Tibial artery (tissue), 4 donors: ENCODE results near the gene SORCS2.

ENCODE experiments used
- DNase-seq, 2 donors: peaks; one replicate each; pipeline ENCODE4 v3.0.0-alpha.2; 2019
- H3K27ac ChIP-seq, 2 donors: fragments of 200-600 bp; sonication (generic) in 1 of 2; 1 replicate in 1 of 2; 2 replicates in 1 of 2; pipeline ENCODE4 v1.5.1; 2018 to 2019; ENCODE audit warnings: mild to moderate bottlenecking in 1 of 2
- H3K27me3 ChIP-seq, 2 donors: fragments of 200-600 bp; sonication (generic) in 1 of 2; one replicate each; pipeline versions ENCODE4 v1.5.1 to v1.6.0; 2016 to 2019
- H3K36me3 ChIP-seq, 3 donors: fragments of 200-600 bp; sonication (generic) in 2 of 3; one replicate each; pipeline ENCODE4 v1.5.1; 2016 to 2019; ENCODE audit warnings: mild to moderate bottlenecking in 2 of 3
- H3K4me1 ChIP-seq, 4 donors: fragments of 200-600 bp; sonication (generic) in 2 of 4; 1 replicate in 3 of 4; 2 replicates in 1 of 4; pipeline ENCODE4 v1.5.1; 2016 to 2019
- H3K4me3 ChIP-seq, 2 donors: fragments of 200-600 bp; sonication (generic) in 1 of 2; 1 replicate in 1 of 2; 2 replicates in 1 of 2; pipeline ENCODE4 v1.5.1; 2018 to 2019; ENCODE audit warnings: mild to moderate bottlenecking in 2 of 2
- H3K9me3 ChIP-seq, 3 donors: fragments of 200-600 bp; sonication (generic) in 1 of 3; one replicate each; pipeline ENCODE4 v1.5.1; 2016 to 2019
- intact Hi-C: fragments of 100-400 bp; cut with DNase I; formaldehyde crosslinking; loops from one replicate; pipeline ENCODE4 v1.15.0; 2023; ENCODE audit warnings: low total_unique reads
- TF ChIP-seq, protein P1 (sequence below), 2 experiments: fragments of 200-600 bp in 1 of 2; fragments of 450-650 bp in 1 of 2; IDR thresholded peaks; one replicate each; pipeline ENCODE4 v1.5.1; 2017 to 2019; ENCODE audit warnings: antibody characterized with exemption in 2 of 2, mild to moderate bottlenecking in 1 of 2, moderate library complexity in 1 of 2

Gene SORCS2

DNA sequence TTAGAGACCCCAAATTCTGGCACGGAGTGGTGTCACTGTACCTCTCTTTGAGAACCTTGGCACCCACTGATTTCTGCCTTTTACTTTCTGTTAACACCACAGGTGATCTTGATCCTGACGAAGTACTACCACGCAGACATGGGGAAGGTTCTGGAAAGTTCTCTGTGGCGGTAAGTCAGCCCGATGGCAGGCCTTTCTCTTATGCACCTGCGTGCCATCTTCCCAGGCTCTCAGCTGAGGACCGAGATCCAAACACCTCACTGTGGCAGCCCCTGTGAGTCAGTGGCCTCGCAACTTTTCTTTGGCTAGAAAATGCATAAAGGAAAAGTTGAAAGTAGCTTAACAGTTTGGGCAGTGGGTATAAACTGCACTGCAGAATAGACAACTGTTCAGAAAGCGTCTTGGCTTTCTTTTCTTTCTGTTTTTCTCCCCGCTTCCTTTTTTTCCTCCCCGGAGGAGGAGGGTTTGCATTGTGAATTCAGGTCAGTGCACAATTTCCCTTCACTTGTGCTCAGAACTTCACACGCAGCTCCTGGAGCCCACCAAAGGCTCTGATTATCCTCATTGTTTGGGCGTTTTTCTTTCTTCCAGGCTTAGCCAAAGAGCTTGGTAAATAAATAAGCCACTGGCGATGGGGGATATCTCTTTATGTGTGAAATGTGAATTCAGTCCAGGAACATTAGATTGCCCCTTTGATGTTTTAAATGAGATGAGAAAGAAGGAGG is 204.0 kb downstream of the SORCS2 start:
- no peak for DNase-seq
- Histone ChIP-seq H3K4me3 (no peak overlapping the region), H3K9me3 (no peaks in the 10 kb centered on the region), H3K4me1 (no peaks in the 10 kb centered on the region), H3K27me3 (peaks cover 0 to 40% of the 10 kb centered on the region in 2 donors), H3K36me3 (no peaks in the 10 kb centered on the region), H3K27ac (no peak overlapping the region)
- TF ChIP-seq, protein P1, sequence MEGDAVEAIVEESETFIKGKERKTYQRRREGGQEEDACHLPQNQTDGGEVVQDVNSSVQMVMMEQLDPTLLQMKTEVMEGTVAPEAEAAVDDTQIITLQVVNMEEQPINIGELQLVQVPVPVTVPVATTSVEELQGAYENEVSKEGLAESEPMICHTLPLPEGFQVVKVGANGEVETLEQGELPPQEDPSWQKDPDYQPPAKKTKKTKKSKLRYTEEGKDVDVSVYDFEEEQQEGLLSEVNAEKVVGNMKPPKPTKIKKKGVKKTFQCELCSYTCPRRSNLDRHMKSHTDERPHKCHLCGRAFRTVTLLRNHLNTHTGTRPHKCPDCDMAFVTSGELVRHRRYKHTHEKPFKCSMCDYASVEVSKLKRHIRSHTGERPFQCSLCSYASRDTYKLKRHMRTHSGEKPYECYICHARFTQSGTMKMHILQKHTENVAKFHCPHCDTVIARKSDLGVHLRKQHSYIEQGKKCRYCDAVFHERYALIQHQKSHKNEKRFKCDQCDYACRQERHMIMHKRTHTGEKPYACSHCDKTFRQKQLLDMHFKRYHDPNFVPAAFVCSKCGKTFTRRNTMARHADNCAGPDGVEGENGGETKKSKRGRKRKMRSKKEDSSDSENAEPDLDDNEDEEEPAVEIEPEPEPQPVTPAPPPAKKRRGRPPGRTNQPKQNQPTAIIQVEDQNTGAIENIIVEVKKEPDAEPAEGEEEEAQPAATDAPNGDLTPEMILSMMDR (IDR thresholded peaks at IDR 0.05) = no peak
- intact Hi-C loops = no loop called here

DNA sequence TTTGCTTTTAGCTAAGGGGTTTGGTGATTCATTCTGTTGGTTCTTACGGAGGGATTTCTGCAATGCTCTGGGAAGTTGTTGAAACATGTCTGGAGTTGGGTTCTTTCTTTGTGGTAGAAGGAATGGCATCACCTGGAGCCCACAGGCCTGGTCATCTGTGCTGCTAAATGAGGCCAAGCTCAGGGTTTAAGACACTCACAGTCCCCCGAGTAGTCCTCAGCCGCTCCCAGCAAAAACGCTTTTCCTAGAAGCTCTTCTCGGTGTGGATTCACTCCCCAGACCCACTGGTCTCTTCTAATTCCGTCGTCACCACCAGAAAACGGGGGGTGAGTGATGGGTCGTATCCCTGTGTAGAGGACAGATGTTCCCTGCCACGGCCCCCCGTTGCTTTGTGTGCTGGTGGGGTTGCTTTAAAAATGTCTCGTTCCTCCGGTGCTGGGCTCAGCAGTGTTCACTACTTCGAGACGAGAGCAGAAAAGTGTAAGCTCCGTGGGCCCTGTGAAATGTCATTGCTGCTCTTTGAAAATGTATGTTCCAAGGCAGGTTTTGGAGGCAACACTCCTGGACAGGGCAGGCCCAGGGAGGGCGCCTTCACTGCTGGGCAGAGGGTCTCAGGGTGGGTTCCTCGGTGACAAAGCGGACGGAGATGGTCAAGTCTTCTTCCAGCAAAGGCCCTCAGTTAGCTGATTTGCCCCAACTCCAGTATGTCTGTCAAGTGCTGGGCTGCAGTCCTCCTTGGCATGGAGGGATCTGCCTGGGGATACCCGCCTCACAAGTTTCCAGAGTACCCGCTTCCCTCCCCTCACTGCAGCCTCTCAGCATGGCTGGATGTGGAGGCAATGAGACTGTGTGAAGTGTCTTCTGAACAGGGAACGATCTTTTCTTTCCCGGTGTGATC is 205.1 kb downstream of the SORCS2 start:
- Histone ChIP-seq H3K4me3 (no peak overlapping the region), H3K36me3 (no peaks in the 10 kb centered on the region), H3K4me1 (no peaks in the 10 kb centered on the region), H3K9me3 (no peaks in the 10 kb centered on the region), H3K27me3 (peaks cover 0 to 36% of the 10 kb centered on the region in 2 donors), H3K27ac (no peak overlapping the region)
- intact Hi-C loops = no loop called here
- TF ChIP-seq, protein P1 (IDR thresholded peaks at IDR 0.05) = no peak
- peak in 1 of 2 donors; percentile 35 for DNase-seq

- no peaks in the 10 kb centered on the region for H3K36me3 ChIP-seq
- intact Hi-C loops = no loop called here
- TF ChIP-seq, protein P1 (IDR thresholded peaks at IDR 0.05) = no peak
- DNase-seq = peak; percentile 9 to 55
- no peak overlapping the region for H3K4me3 ChIP-seq
- H3K9me3 ChIP-seq = no peaks in the 10 kb centered on the region
- peaks cover 0 to 32% of the 10 kb centered on the region in 2 donors for H3K27me3 ChIP-seq
- H3K4me1 ChIP-seq = no peaks in the 10 kb centered on the region
- no peak overlapping the region for H3K27ac ChIP-seq
These were observed 205.7 kb downstream of the SORCS2 start for GRCh38 chr4:7398104-7398423.

GRCh38 chr4:7398788-7399439 is 206.6 kb downstream of the SORCS2 start:
- no peak overlapping the region for H3K4me3 ChIP-seq
- H3K27ac ChIP-seq = no peak overlapping the region
- H3K27me3 ChIP-seq = peaks cover 0 to 26% of the 10 kb centered on the region in 2 donors
- no peaks in the 10 kb centered on the region for H3K9me3 ChIP-seq
- no peaks in the 10 kb centered on the region for H3K4me1 ChIP-seq
- no peaks in the 10 kb centered on the region for H3K36me3 ChIP-seq
- TF ChIP-seq, protein P1 (IDR thresholded peaks at IDR 0.05) = no peak
- intact Hi-C loops = no loop called here
- peak in 1 of 2 donors; percentile 1 for DNase-seq

DNA sequence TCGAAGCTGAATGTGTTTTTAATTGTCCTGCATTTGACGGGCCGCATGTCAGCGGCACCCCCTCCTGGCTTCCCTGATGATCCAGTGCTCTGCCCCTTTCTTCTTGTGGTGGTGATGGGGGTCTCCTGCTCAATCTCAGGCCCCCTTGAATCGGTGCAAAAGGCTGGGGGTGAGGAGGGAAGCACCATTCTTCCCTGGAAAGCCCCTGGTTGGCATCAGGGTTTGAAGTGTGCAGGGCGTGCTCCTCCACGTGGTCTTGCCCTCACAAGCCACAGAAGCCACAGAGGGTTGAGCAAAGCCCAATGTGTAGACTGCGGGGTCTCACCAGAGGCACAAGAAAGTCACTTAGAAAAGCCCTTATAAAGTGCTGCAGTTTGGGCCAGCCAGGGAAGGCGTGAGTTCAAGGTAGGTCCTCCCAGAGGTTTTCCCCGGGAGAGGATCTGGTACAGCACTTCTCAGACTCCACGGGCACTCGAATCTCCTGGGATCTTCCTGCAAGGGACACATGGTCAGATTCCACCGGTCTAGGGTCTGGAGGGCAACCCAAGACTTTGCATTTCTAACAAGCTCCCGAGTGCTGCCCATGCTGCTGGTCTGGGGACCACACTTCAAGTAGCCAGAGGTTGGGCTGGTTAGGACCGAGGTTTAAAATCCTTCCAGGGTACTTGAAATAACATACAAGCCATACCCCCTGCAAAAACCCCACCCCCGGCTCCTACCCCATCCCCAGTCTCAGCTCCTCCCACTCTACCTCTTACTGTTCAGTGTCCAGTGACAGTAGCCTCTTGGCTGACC is 207.3 kb downstream of the SORCS2 start:
- Histone ChIP-seq H3K4me3 (no peak overlapping the region), H3K4me1 (no peaks in the 10 kb centered on the region), H3K9me3 (no peaks in the 10 kb centered on the region), H3K27ac (no peak overlapping the region), H3K27me3 (peaks cover 0 to 20% of the 10 kb centered on the region in 2 donors), H3K36me3 (no peaks in the 10 kb centered on the region)
- intact Hi-C loops = no loop called here
- TF ChIP-seq, protein P1 (IDR thresholded peaks at IDR 0.05) = no peak
- DNase-seq = peak in 1 of 2 donors; percentile 6
